ENCODE data around the gene DRAM1. TPM values are rescaled to one million over a fixed set of nuclear protein-coding genes. Genes with fewer than 3 reads are reported as not detected.

Gene DRAM1
- total and polyA plus RNA-seq, 10 of the 15 experiments (the other 5 are each of a cell fraction or from before 2014, with no cell fraction given) = 22.4 to 91.5 (median 41.4) TPM

- in situ Hi-C loops (cut with MboI) = no loop called here
- peak; percentile 66 for ATAC-seq
- Histone ChIP-seq H4K20me1 (ENCODE audit: control insufficient read depth, insufficient read depth) (no peaks in the 10 kb centered on the region), H3K27ac (ENCODE audit: control insufficient read depth, insufficient read depth) (peak overlapping the region; percentile 38), H2AFZ (ENCODE audit: control insufficient read depth, low read depth, low read length) (peak overlapping the region; percentile 25), H3K79me2 (ENCODE audit: control insufficient read depth, insufficient read depth, low read length) (peaks cover 18% of the 10 kb centered on the region), H3K4me1 (ENCODE audit: control insufficient read depth, insufficient read depth, low read length) (peaks cover 8% of the 10 kb centered on the region; the same call in 1 of the 2 replicates), H3K9ac (ENCODE audit: control insufficient read depth, insufficient read depth, low read length) (no peak overlapping the region), H3K4me3 (no peak overlapping the region), H3K4me2 (ENCODE audit: control insufficient read depth, insufficient read depth) (peak overlapping the region; percentile 34), H3K36me3 (ENCODE audit: control insufficient read depth in 2 of 2, insufficient read depth in 2 of 2, low read length in 1 of 2) (peaks cover 3 to 15% of the 10 kb centered on the region in 2 experiments), H3K9me3 (replicated peaks; ENCODE audit: control insufficient read depth, insufficient read depth, low read length) (no peaks in the 10 kb centered on the region; the same call in 2 of the 3 replicates), H3K27me3 (replicated peaks in 1 of 2; ENCODE audit: control insufficient read depth in 2 of 2, insufficient read depth in 2 of 2, low read length in 1 of 2) (no peaks in the 10 kb centered on the region)
- POLR2A ChIA-PET = interaction anchor here (0.8 kb wide), 1 partner anchor 16 kb away, joined by 3 read pairs; no protein-coding TSS in a partner anchor
- SMC1A ChIA-PET (ENCODE audit: uncharacterized antibody, unreplicated experiment) = interaction anchor here (1.2 to 1.6 kb wide), 5 partner anchors 9 to 170 kb away, joined by 3 to 9 read pairs (median 4); no protein-coding TSS in a partner anchor
- no peak for FAIRE-seq
- no peak for TF ChIP-seq PAX5 (IDR thresholded peaks at IDR 0.05; ENCODE audit: borderline replicate concordance, low read depth, low read length)
- no peak for TF ChIP-seq HDAC6 (IDR thresholded peaks at IDR 0.05; ENCODE audit: unreplicated experiment)
- TF ChIP-seq CREM (IDR thresholded peaks at IDR 0.05; ENCODE audit: low read depth) = peak; percentile 34; the same call in 1 of the 2 replicates
- TF ChIP-seq NFIC (IDR thresholded peaks at IDR 0.05; ENCODE audit: low read depth, low read length) = peak; percentile 85
- peak; percentile 68; the same call in 1 of the 2 replicates for TF ChIP-seq CBFB (IDR thresholded peaks at IDR 0.05; ENCODE audit: low read depth)
- no peak for TF ChIP-seq FOS (IDR thresholded peaks at IDR 0.05; ENCODE audit: borderline replicate concordance, extremely low read depth, insufficient read length)
- TF ChIP-seq CREB1 (IDR thresholded peaks at IDR 0.05; ENCODE audit: low read depth) = peak; percentile 24; the same call in 1 of the 2 replicates
- TF ChIP-seq JUNB (IDR thresholded peaks at IDR 0.05) = peak; percentile 72
- no peak for TF ChIP-seq SRF (IDR thresholded peaks at IDR 0.05; ENCODE audit: low read depth in 2 of 2, low read length in 2 of 2)
- TF ChIP-seq ATF2 (IDR thresholded peaks at IDR 0.05; ENCODE audit: low read length) = 0 out of 2 replicates have a peak, but pooled peaks have one; percentile 24
- TF ChIP-seq MTA3 (IDR thresholded peaks at IDR 0.05; ENCODE audit: borderline replicate concordance, low read length) = 0 out of 2 replicates have a peak, but pooled peaks have one; percentile 75
- TF ChIP-seq RUNX3 (IDR thresholded peaks at IDR 0.05; ENCODE audit: low read length) = peak; percentile 87
- no peak for TF ChIP-seq FOXK2 (IDR thresholded peaks at IDR 0.05)
- BruUV-seq (replicated peaks) = no TSS peak
- 36% methylated on average over 6 of the region's 6 CpGs for WGBS (ENCODE audit: insufficient coverage, insufficient replicate concordance, low lambda C conversion rate, missing lambda C conversion rate)
- DNase-seq (ENCODE audit: low read depth, low spot score) = no peak
- RAD21 ChIA-PET (ENCODE audit: unreplicated experiment) = no interaction called here
- CTCF ChIA-PET = interaction anchor here (0.6 to 1.2 kb wide), 6 partner anchors 9 to 334 kb away, joined by 3 to 5 read pairs (median 4); no protein-coding TSS in a partner anchor
- intact Hi-C loops (cut with micrococcal nuclease; ENCODE audit: unreplicated experiment) = no loop called here
Measured at GRCh38 chr12:101951002-101951670, 73.8 kb downstream of the DRAM1 start.
